ENCODE results near the gene PCDH7.

The PCDH7 gene

GRCh38 chr4:30726090-30726675, 6.0 kb downstream of the PCDH7 start:
- DNase-seq, result no peak

GRCh38 chr4:30727409-30727808, 7.2 kb downstream of the PCDH7 start:
- DNase-seq, result no peak

GRCh38 chr4:30728311-30728710, 8.1 kb downstream of the PCDH7 start:
- no peak for DNase-seq

- DNase-seq, result no peak
These were observed 23.7 kb downstream of the PCDH7 start for GRCh38 chr4:30743897-30744296.

- DNase-seq, result no peak
These were observed 24.2 kb downstream of the PCDH7 start for GRCh38 chr4:30744386-30744785.

- no peak for DNase-seq
These were observed 24.9 kb downstream of the PCDH7 start for GRCh38 chr4:30744957-30745640.

- no peak for DNase-seq
These were observed 26.6 kb downstream of the PCDH7 start for GRCh38 chr4:30746735-30747134.

- DNase-seq, result no peak
These were observed 33.1 kb downstream of the PCDH7 start for GRCh38 chr4:30753316-30753715.

GRCh38 chr4:30754021-30754420, 33.9 kb downstream of the PCDH7 start:
- DNase-seq, result no peak

- no peak for DNase-seq
These were observed 35.2 kb downstream of the PCDH7 start for GRCh38 chr4:30755346-30755745.

- DNase-seq, result no peak
These were observed 36.4 kb downstream of the PCDH7 start for GRCh38 chr4:30756553-30756952.

- no peak for DNase-seq
These were observed 37.2 kb downstream of the PCDH7 start for GRCh38 chr4:30757357-30757756.

GRCh38 chr4:30760551-30760950, 40.4 kb downstream of the PCDH7 start:
- DNase-seq, result no peak

GRCh38 chr4:30763321-30763727, 43.2 kb downstream of the PCDH7 start:
- DNase-seq, result no peak

GRCh38 chr4:30765022-30765421, 44.9 kb downstream of the PCDH7 start:
- no peak for DNase-seq

GRCh38 chr4:30767147-30767845, 47.1 kb downstream of the PCDH7 start:
- no peak for DNase-seq

- no peak for DNase-seq
These were observed 48.1 kb downstream of the PCDH7 start for GRCh38 chr4:30768277-30768676.

GRCh38 chr4:30769093-30769492, 48.9 kb downstream of the PCDH7 start:
- no peak for DNase-seq

GRCh38 chr4:30770049-30770549, 49.9 kb downstream of the PCDH7 start:
- no peak for DNase-seq

GRCh38 chr4:30770812-30771211, 50.6 kb downstream of the PCDH7 start:
- no peak for DNase-seq

- DNase-seq, result no peak
These were observed 56.3 kb downstream of the PCDH7 start for GRCh38 chr4:30776451-30776850.

- DNase-seq, result no peak
These were observed 56.8 kb downstream of the PCDH7 start for GRCh38 chr4:30776921-30777415.

All from stimulated activated CD4-positive, alpha-beta T cell treated with anti-CD3 and anti-CD28 coated beads, Interleukin-4, amount 100 ng/mL, for 1 hour (primary cell).